ENCODE results near the gene ZNF362.
"Not testable (repeated sequence)": the region's sequence is repeated elsewhere in the genome, so short reads cannot be mapped to it uniquely, and the experiment has no call there.

Gene ZNF362

DNA sequence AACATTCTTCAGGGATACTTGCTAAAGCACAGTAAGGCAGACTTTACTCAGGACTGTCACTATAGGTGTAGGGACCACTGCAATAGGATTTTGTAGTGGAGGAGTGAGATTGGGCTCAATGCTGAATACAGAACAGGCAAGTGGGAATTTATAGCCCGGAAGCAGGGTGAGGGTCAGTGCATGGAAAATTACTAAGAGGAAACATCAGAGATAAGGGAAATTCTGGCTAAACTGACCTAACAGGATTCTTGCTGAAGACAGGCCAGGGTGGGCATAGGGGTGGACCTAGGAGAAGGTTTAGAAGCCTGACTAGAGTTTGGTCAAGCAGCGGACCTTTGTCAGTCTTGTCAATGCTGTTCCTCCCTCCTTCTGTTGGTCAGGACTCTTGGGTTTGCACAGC is 20.8 kb upstream of the ZNF362 start:
- Mint-ChIP-seq H3K4me3 (no peak overlapping the region), H3K36me3 (no peaks in the 10 kb centered on the region), H3K27ac (no peak overlapping the region), H3K4me1 (peaks cover 9% of the 10 kb centered on the region), H3K9me3 (no peaks in the 10 kb centered on the region), H3K27me3 (peaks cover 10% of the 10 kb centered on the region)
- DNase-seq, result no peak
- CTCF ChIA-PET, result no interaction called here

DNA sequence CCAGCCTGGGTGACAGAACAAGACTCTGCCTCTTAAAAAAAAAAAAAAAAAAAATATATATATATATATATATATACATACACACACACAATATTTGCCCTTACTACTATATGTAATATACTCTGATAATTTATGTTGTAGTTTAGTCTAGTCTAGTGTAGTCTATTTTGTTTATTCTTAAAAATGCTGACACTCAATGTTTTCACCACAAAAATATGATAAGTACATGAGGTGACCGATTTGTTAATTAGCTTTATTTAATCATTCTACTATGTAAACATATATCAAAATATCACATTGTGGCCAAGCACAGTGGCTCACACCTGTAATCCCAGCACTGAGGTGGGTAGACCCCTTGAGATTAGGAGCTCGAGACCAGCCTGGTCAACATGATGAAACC is 19.8 kb upstream of the ZNF362 start:
- Mint-ChIP-seq H3K27me3 (peaks cover 17% of the 10 kb centered on the region), H3K36me3 (no peaks in the 10 kb centered on the region), H3K4me3 (no peak overlapping the region), H3K4me1 (peaks cover 9% of the 10 kb centered on the region), H3K9me3 (no peaks in the 10 kb centered on the region), H3K27ac (no peak overlapping the region)
- CTCF ChIA-PET, result no interaction called here
- no peak for DNase-seq

DNA sequence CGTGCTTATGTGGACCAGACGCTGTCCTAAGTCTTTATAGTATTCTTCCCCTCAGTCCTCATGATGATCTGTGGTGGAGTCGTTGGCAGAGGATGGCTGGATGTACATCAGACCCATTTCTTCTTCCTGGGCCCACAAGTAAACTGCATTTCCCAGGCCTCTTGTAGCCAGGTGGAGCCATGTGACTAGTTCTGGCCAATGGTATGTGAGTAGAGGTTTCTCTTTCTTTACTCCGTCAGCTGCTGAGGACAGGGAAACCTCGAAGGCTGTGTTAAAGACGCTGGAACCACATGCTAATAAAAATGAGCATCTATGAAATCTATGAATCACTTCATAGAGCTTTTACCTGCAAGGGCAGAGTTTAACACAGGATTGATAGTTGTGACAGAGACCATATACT is 18.7 kb upstream of the ZNF362 start:
- DNase-seq, result peak; percentile 47
- Mint-ChIP-seq H3K27me3 (peaks cover 20% of the 10 kb centered on the region), H3K4me3 (no peak overlapping the region), H3K9me3 (no peaks in the 10 kb centered on the region), H3K36me3 (no peaks in the 10 kb centered on the region), H3K4me1 (peaks cover 9% of the 10 kb centered on the region), H3K27ac (no peak overlapping the region)
- CTCF ChIA-PET, result no interaction called here

DNA sequence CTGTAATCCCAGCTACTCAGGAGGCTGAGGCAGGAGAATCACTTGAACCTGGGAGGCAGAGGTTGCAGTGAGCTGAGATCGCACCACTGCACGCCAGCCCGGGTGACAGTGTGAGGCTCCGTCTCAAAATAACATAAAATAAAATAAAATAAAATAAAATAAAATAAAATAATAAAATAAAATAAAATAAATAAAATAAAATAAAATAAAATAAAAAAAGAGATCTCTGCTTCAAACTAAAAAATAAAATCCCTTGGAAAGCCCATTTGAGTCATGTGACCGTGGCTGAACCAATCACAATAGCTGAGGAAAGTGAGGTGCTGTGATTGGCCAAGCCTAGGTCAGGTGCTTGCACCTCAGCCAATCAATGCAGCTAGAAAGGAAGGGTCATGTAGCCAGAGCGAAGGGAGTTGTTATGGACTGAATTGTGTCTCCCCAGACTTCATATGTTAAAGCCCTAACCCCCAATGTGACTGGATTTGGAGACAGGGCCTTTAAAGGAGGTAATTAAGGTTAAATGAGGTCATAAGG is 18.0 kb upstream of the ZNF362 start:
- H3K27ac Mint-ChIP-seq, H3K4me1 Mint-ChIP-seq, H3K36me3 Mint-ChIP-seq, H3K9me3 Mint-ChIP-seq, H3K4me3 Mint-ChIP-seq, CTCF ChIA-PET, DNase-seq: not testable (repeated sequence)
- H3K27me3 Mint-ChIP-seq, result peaks cover 20% of the 10 kb centered on the region

DNA sequence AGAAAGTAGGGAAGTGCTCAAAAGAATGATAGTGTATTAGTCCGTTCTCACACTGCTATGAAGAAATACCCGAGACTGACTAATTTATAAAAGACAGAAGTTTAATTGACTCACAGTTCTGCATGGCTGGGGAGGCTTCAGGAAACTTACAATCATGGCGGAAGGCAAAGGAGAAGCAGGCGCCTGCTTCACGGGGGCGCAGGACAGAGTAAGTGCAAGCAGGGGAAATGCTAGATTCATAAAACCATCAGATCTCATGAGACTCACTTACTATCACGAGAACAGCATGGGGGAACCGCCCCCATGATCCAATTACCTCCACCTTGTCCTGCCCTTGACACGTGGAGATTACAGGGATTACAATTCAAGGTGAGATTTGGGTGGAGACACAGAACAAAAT is 16.9 kb upstream of the ZNF362 start:
- H3K36me3 Mint-ChIP-seq, DNase-seq, H3K4me3 Mint-ChIP-seq, H3K4me1 Mint-ChIP-seq, H3K9me3 Mint-ChIP-seq, H3K27ac Mint-ChIP-seq, CTCF ChIA-PET: not testable (repeated sequence)
- peaks cover 21% of the 10 kb centered on the region for H3K27me3 Mint-ChIP-seq

DNA sequence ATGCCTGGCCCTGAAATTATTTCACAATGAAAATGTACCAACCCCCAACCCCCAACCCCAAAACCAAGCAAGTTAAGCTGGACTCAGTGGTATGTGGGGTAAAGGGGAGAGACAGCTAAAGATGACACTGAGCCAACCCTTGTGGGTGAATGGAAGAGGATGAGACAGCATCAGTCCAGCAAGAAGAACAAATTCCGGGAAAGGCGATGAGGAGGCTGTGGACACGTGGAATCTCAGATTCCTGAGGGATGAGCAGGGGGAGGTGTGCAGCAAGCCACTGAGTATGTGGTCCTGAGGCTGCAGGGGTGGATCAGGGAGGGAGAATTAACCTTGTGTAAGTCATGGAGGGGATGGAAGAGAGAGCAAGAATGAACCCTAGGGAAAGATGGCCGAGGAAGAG is 14.4 kb upstream of the ZNF362 start:
- H3K27ac Mint-ChIP-seq, result no peak overlapping the region
- H3K9me3 Mint-ChIP-seq, result no peaks in the 10 kb centered on the region
- peaks cover 35% of the 10 kb centered on the region for H3K27me3 Mint-ChIP-seq
- no peak for DNase-seq
- H3K4me3 Mint-ChIP-seq, result no peak overlapping the region
- CTCF ChIA-PET, result no interaction called here
- H3K4me1 Mint-ChIP-seq, result peaks cover 7% of the 10 kb centered on the region
- no peaks in the 10 kb centered on the region for H3K36me3 Mint-ChIP-seq

DNA sequence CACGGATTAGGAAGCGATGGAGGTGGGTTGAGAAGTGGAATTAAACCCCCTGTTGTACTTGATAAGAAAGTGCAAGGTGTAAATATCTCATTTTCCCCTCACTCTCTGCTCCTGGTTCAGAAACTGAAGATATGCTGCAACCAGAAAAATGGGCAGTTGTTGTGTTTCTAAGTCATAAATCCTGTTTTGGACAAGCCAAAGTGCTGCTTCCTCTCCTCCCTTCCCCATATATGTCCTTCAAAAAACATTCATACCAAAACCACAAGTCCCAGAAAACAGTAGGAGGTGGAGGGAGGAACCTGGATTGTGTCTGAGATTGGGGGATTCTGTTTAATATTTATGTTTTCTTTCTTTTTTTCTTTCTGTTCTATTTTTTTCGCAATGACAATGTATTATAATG is 13.6 kb upstream of the ZNF362 start:
- H3K4me3 Mint-ChIP-seq, result no peak overlapping the region
- CTCF ChIA-PET, result no interaction called here
- H3K27ac Mint-ChIP-seq, result no peak overlapping the region
- peaks cover 35% of the 10 kb centered on the region for H3K27me3 Mint-ChIP-seq
- no peak for DNase-seq
- H3K9me3 Mint-ChIP-seq, result no peaks in the 10 kb centered on the region
- H3K36me3 Mint-ChIP-seq, result no peaks in the 10 kb centered on the region
- peaks cover 1% of the 10 kb centered on the region for H3K4me1 Mint-ChIP-seq

DNA sequence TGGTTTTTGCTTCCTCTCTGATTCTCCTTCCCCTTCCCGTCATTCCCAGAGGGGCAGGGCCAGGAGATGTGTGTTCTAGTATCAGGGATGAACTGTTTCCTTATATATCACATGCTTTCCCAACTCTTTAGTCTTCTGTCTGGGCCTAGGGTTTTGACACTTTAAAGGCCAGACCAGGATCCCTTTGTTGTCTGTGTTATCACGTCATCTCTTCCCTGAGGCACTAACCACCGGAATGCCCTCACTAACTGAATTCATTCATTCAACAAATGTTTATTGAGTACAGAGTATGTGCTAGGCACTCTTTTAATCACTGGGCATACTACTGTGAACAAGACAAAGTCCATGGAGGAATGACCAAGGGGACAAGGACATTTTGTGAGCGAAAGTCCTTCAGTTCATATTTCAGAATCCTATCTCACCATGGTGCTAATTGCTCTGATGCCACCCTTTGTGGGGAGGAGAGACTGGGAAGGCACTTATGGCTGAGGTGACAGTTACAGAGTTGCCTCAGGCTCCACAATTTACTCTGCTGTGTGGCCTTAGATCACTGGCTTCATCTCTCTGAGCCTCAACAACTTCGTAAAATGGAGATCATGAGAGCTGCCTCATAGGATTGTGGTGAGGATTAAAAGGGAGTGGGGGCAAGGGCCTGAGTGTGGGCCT is 12.0 kb upstream of the ZNF362 start:
- H3K36me3 Mint-ChIP-seq, result no peaks in the 10 kb centered on the region
- CTCF ChIA-PET, result no interaction called here
- H3K27me3 Mint-ChIP-seq, result peaks cover 45% of the 10 kb centered on the region
- H3K4me1 Mint-ChIP-seq, result no peaks in the 10 kb centered on the region
- DNase-seq, result no peak
- no peak overlapping the region for H3K4me3 Mint-ChIP-seq
- H3K27ac Mint-ChIP-seq, result no peak overlapping the region
- H3K9me3 Mint-ChIP-seq, result no peaks in the 10 kb centered on the region

DNA sequence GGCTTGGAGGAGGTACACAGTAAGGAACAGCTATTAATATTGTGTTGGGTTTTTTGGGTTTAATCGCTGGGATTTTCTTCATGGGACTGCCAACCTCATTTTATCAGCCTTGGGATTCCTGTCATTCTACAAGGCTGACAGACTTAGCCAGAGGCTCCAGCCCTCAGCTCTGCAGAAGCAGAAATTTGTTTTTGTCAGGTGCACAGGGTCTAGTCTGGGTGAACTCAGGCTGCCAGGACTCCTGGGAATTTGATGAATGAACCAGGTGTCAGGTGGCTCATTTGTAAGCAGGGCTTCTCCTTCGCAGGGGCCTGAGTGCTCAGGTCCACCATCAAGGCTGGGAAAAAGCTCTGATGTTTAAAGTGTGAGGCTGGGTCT is 11.5 kb upstream of the ZNF362 start:
- H3K4me3 Mint-ChIP-seq, result no peak overlapping the region
- no peaks in the 10 kb centered on the region for H3K9me3 Mint-ChIP-seq
- H3K27ac Mint-ChIP-seq, result no peak overlapping the region
- no peaks in the 10 kb centered on the region for H3K4me1 Mint-ChIP-seq
- no peak for DNase-seq
- CTCF ChIA-PET, result no interaction called here
- no peaks in the 10 kb centered on the region for H3K36me3 Mint-ChIP-seq
- H3K27me3 Mint-ChIP-seq, result peaks cover 46% of the 10 kb centered on the region

DNA sequence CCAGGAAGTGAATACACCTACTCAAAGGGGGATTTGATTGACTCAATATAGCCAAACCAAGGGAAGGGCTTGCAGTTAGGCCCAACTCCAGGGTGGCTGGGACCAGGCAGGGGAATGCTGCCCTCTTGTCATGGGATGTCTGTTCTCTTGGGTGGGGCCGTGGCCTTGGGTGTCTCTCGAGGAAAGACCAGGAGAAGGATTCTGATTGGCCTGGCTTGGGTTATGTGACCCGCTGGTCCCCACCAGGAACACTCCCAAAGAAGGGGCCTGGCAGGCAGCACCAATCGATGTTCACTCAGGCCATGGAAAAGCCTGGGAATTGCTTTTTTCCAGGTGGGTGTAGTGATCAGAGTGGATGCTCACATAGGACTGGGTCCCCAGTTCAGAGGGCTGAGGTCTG is 10.1 kb upstream of the ZNF362 start:
- Mint-ChIP-seq H3K9me3 (no peaks in the 10 kb centered on the region), H3K36me3 (no peaks in the 10 kb centered on the region), H3K27me3 (peaks cover 49% of the 10 kb centered on the region), H3K4me1 (no peaks in the 10 kb centered on the region), H3K4me3 (no peak overlapping the region), H3K27ac (no peak overlapping the region)
- no peak for DNase-seq
- CTCF ChIA-PET, result no interaction called here

DNA sequence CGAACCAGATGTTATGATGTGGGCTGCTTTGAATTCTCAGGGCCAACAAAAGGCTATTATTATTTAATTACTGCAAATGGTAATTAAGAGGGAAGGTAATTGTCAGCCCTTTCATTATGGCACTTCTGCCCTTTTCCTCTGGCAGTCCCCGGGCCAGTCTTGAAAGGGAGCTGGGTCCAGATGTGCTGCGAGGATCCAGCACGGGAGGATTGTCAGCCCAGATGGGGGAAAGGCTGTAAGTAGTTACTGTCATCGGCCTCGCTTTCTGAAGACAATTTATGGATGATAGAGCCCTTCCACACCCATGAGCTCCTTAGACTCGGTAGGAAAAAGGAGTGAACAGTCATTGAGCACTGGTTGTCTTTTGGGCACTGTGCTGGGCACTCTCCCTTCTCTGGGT is 8.7 kb upstream of the ZNF362 start:
- no peaks in the 10 kb centered on the region for H3K9me3 Mint-ChIP-seq
- no peaks in the 10 kb centered on the region for H3K4me1 Mint-ChIP-seq
- H3K27me3 Mint-ChIP-seq, result peaks cover 54% of the 10 kb centered on the region
- no peak for DNase-seq
- H3K27ac Mint-ChIP-seq, result no peak overlapping the region
- no peak overlapping the region for H3K4me3 Mint-ChIP-seq
- CTCF ChIA-PET, result no interaction called here
- H3K36me3 Mint-ChIP-seq, result no peaks in the 10 kb centered on the region

DNA sequence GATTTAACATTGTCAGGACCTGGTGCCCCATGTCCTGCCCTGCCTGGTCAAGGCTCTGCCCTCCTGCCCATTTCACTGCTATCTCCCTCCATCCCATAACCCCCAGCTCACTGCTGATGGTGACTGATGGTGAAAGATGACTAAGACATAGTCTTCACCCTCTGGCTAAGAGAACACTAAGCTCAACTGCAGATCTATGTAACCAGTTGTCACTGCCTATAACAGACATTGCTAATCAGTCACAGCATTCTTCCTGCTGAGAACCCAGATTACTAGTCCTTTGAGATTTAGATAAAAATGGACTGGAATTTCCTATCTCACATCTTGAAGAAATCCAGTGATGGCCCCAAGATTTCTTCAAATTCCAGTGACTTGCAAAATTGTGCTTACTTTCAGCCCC is 8.0 kb upstream of the ZNF362 start:
- Mint-ChIP-seq H3K4me1 (no peaks in the 10 kb centered on the region), H3K36me3 (no peaks in the 10 kb centered on the region), H3K9me3 (no peaks in the 10 kb centered on the region), H3K4me3 (no peak overlapping the region), H3K27me3 (peaks cover 61% of the 10 kb centered on the region), H3K27ac (no peak overlapping the region)
- CTCF ChIA-PET, result interaction anchor here (1.1 kb wide), 1 partner anchor 9 kb away, joined by 3 read pairs; no protein-coding TSS in a partner anchor
- DNase-seq, result no peak

DNA sequence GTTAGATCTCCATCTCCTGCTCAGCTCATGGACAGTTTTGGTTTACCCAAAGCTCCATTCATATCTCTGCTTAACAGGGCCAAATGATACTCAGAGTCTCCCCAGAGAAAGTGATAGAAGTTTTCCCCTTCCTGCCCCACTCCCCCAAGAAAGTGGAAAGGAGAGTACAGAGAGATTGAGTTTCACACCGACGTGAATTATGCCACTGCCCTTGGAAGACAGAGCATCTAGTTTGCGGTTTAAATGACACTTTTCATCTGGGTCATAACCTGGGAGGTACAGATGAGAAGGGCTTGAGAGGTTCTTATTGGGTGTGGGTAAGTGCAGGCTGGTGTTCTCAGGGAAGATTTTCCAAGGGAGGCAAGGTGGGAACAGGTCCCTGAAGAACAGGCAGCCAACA is 6.9 kb upstream of the ZNF362 start:
- Mint-ChIP-seq H3K4me3 (no peak overlapping the region), H3K4me1 (no peaks in the 10 kb centered on the region), H3K27me3 (peaks cover 66% of the 10 kb centered on the region), H3K9me3 (no peaks in the 10 kb centered on the region), H3K36me3 (no peaks in the 10 kb centered on the region), H3K27ac (no peak overlapping the region)
- no peak for DNase-seq
- CTCF ChIA-PET, result interaction anchor here (1.1 kb wide), 1 partner anchor 8 kb away, joined by 3 read pairs; no protein-coding TSS in a partner anchor

DNA sequence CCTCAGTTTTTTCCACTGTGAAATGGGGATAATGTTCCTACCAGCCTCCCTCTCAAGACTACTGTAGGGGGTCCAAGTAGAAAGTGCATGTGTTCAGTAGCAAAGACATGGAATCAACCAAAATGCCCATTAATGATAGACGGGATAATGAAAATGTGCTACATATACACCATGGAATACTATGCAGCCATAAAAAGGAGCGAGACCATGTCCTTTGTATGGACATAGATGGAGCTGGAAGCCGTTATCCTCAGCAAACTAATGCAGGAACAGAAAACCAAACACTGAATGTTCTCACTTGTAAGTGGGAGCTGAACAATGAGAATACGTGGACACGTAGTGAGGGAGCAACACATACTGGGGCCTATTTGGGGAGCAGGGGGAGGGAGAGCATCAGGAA is 6.1 kb upstream of the ZNF362 start:
- Mint-ChIP-seq H3K4me3 (no peak overlapping the region), H3K27ac (no peak overlapping the region), H3K36me3 (no peaks in the 10 kb centered on the region), H3K4me1 (no peaks in the 10 kb centered on the region), H3K9me3 (no peaks in the 10 kb centered on the region), H3K27me3 (peaks cover 66% of the 10 kb centered on the region)
- no peak for DNase-seq
- CTCF ChIA-PET, result no interaction called here

DNA sequence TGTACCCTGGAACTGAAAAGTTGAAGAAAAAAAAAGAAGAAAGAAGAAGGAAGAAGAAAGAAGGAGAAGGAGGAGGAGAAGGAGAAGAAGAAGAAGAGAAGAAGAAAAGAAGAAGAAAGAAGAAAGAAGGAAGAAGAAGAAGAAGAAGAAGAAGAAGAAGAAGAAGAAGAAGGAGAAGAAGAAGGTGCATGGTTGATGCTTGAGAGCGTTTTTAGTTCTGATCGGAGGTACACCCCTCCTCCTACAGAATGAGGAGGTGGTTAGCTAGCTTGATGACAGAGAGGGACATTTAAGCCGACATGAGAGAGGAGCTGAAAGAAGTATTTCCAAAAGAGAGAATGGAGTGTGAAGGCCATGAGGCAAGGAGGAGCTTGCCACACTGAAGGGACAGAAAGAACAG is 5.6 kb upstream of the ZNF362 start:
- no peaks in the 10 kb centered on the region for H3K4me1 Mint-ChIP-seq
- no peak overlapping the region for H3K4me3 Mint-ChIP-seq
- H3K27me3 Mint-ChIP-seq, result peaks cover 67% of the 10 kb centered on the region
- no peaks in the 10 kb centered on the region for H3K36me3 Mint-ChIP-seq
- no peaks in the 10 kb centered on the region for H3K9me3 Mint-ChIP-seq
- H3K27ac Mint-ChIP-seq, result no peak overlapping the region
- no peak for DNase-seq
- CTCF ChIA-PET, result no interaction called here

DNA sequence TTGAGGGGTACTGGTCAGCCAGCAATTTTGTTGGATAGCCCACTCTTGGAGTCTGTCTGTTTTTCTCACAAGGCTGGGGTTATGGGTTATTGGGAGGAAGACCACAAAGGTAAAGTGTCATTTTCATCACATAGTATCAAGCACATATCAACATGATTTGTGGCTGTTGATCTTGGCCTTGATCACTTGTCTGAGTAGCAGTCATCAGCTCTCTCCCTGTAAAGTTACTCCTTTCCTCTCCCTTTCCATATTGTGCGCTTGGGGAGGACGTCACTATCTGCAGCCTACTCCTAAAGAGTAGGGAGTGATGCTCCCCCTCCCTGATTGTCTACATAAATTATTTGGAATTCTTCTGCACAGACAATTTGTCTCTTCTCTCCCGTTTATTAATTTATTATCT is 1.8 kb upstream of the ZNF362 start:
- Mint-ChIP-seq H3K4me3 (peak overlapping the region; percentile 24), H3K9me3 (no peaks in the 10 kb centered on the region), H3K27me3 (peaks cover 46% of the 10 kb centered on the region), H3K36me3 (peaks cover 4% of the 10 kb centered on the region), H3K27ac (peak overlapping the region; percentile 25), H3K4me1 (peaks cover 23% of the 10 kb centered on the region)
- CTCF ChIA-PET, result no interaction called here
- DNase-seq, result no peak

Data from activated naive CD4-positive, alpha-beta T cell treated with anti-CD3 and anti-CD28 coated beads, Interleukin-2, amount 10 ng/mL, durations not matched to agents 7 days and 5 days (primary cell).